ENCODE data around the gene EPOP.

EPOP gene

DNA sequence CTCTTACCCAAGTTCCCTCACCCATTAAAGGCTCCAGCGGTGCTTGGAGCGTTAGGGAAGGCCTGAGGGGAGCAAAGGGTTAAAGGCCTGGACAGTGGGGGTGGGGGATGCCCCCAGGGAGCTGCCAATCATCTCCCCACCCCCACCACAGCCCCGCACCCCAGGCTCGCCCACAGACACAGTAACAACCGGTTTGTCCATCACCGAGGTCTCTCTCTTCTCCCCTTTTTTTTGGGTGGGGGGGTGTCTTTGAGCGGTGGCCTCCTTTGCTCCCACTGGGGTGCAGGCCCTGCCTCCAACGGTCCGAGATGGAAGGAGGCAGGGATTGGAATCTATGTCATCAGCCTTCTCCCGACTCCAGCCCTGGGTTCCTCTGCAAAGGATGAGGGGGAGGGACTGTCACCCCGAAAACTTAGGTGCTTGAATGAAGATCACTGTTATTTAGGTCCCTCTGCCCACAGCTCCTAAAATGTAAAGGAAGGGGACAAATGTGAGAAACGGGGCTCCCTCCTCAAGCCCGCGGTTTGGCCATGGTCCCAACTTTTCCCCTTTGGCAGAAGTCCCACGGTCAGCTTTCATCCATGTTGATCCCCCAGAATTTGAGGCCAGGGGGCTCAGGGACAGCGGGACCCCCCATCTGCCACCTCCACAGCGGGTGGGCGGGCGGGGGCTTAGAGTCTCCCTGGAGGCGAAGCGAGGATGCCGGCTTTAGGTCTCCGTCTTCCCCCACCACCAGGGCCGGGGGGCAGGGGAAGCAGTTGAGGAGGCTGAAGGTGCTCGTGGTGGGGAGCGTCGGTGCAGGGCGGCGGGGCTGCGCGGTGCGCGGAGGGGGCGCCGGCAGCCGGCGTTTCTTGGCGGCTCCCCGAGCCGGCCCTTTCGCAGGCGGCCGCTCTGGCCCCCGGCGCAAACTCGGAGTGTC, 1.7 kb downstream of the EPOP start:
- peak overlapping the region; percentile 69 for H3K4me2 ChIP-seq (ENCODE audit: low read depth, low read length, poor library complexity, severe bottlenecking)
- no peaks in the 10 kb centered on the region for H3K27me3 ChIP-seq (ENCODE audit: low read length)

GRCh38 chr17:38671939-38672720, 2.6 kb downstream of the EPOP start:
- H3K9ac ChIP-seq (ENCODE audit: low read length): no peak overlapping the region
- no peaks in the 10 kb centered on the region for H3K27me3 ChIP-seq (ENCODE audit: low read length)
- no peaks in the 10 kb centered on the region for H4K20me1 ChIP-seq (ENCODE audit: low read depth, low read length)
- no peaks in the 10 kb centered on the region for H3K9me2 ChIP-seq (replicated peaks; ENCODE audit: insufficient read depth, low read length)
- no peak for TF ChIP-seq EZH2phosphoT487 (conservative IDR thresholded peaks at IDR 0.05; ENCODE audit: low read length)
- TF ChIP-seq, protein P1, sequence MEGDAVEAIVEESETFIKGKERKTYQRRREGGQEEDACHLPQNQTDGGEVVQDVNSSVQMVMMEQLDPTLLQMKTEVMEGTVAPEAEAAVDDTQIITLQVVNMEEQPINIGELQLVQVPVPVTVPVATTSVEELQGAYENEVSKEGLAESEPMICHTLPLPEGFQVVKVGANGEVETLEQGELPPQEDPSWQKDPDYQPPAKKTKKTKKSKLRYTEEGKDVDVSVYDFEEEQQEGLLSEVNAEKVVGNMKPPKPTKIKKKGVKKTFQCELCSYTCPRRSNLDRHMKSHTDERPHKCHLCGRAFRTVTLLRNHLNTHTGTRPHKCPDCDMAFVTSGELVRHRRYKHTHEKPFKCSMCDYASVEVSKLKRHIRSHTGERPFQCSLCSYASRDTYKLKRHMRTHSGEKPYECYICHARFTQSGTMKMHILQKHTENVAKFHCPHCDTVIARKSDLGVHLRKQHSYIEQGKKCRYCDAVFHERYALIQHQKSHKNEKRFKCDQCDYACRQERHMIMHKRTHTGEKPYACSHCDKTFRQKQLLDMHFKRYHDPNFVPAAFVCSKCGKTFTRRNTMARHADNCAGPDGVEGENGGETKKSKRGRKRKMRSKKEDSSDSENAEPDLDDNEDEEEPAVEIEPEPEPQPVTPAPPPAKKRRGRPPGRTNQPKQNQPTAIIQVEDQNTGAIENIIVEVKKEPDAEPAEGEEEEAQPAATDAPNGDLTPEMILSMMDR (IDR thresholded peaks at IDR 0.05; ENCODE audit: insufficient read depth, low read length, poor library complexity, severe bottlenecking): no peak
- H3K4me3 ChIP-seq (ENCODE audit: insufficient read depth, low read length, poor library complexity, severe bottlenecking): no peak overlapping the region
- peaks cover 4% of the 10 kb centered on the region; the same call in 1 of the 2 replicates for H3F3A ChIP-seq (ENCODE audit: insufficient read depth)
- no peaks in the 10 kb centered on the region for H3K36me3 ChIP-seq (ENCODE audit: low read length)
- H2AFZ ChIP-seq (ENCODE audit: low read depth, low read length, severe bottlenecking): no peak overlapping the region
- no peak overlapping the region for H3K27ac ChIP-seq (ENCODE audit: low read depth, low read length)
- H3K4me2 ChIP-seq (ENCODE audit: low read depth, low read length, poor library complexity, severe bottlenecking): no peak overlapping the region
- H3K79me2 ChIP-seq (ENCODE audit: insufficient read depth, low read length): no peaks in the 10 kb centered on the region
- no peaks in the 10 kb centered on the region for H3K9me3 ChIP-seq (ENCODE audit: insufficient read depth, low read length)

More for the DNA sequence above, 1.7 kb downstream of the EPOP start:
- Histone ChIP-seq H3K36me3 (ENCODE audit: low read length) (no peaks in the 10 kb centered on the region), H3K9me3 (ENCODE audit: insufficient read depth, low read length) (no peaks in the 10 kb centered on the region), H3F3A (ENCODE audit: insufficient read depth) (peaks cover 4% of the 10 kb centered on the region; the same call in 1 of the 2 replicates), H3K4me3 (ENCODE audit: insufficient read depth, low read length, poor library complexity, severe bottlenecking) (no peak overlapping the region), H4K20me1 (ENCODE audit: low read depth, low read length) (no peaks in the 10 kb centered on the region), H3K27ac (ENCODE audit: low read depth, low read length) (no peak overlapping the region), H3K9ac (ENCODE audit: low read length) (no peak overlapping the region), H2AFZ (ENCODE audit: low read depth, low read length, severe bottlenecking) (no peak overlapping the region), H3K9me2 (replicated peaks; ENCODE audit: insufficient read depth, low read length) (no peaks in the 10 kb centered on the region), H3K79me2 (ENCODE audit: insufficient read depth, low read length) (no peaks in the 10 kb centered on the region)
- TF ChIP-seq, protein P1 (IDR thresholded peaks at IDR 0.05; ENCODE audit: insufficient read depth, low read length, poor library complexity, severe bottlenecking): no peak
- TF ChIP-seq EZH2phosphoT487 (conservative IDR thresholded peaks at IDR 0.05; ENCODE audit: low read length): no peak

GRCh38 chr17:38669520-38669919, 5.2 kb downstream of the EPOP start:
- Histone ChIP-seq H3K4me3 (ENCODE audit: insufficient read depth, low read length, poor library complexity, severe bottlenecking) (no peak overlapping the region), H3K79me2 (ENCODE audit: insufficient read depth, low read length) (no peaks in the 10 kb centered on the region), H3K9me3 (ENCODE audit: insufficient read depth, low read length) (no peaks in the 10 kb centered on the region), H4K20me1 (ENCODE audit: low read depth, low read length) (no peaks in the 10 kb centered on the region), H3K9ac (ENCODE audit: low read length) (no peak overlapping the region), H3F3A (ENCODE audit: insufficient read depth) (no peaks in the 10 kb centered on the region), H3K27ac (ENCODE audit: low read depth, low read length) (no peak overlapping the region), H3K4me2 (ENCODE audit: low read depth, low read length, poor library complexity, severe bottlenecking) (no peak overlapping the region), H2AFZ (ENCODE audit: low read depth, low read length, severe bottlenecking) (no peak overlapping the region), H3K9me2 (replicated peaks; ENCODE audit: insufficient read depth, low read length) (no peaks in the 10 kb centered on the region), H3K36me3 (ENCODE audit: low read length) (no peaks in the 10 kb centered on the region), H3K27me3 (ENCODE audit: low read length) (no peaks in the 10 kb centered on the region)
- no peak for TF ChIP-seq EZH2phosphoT487 (conservative IDR thresholded peaks at IDR 0.05; ENCODE audit: low read length)
- TF ChIP-seq, protein P1 (IDR thresholded peaks at IDR 0.05; ENCODE audit: insufficient read depth, low read length, poor library complexity, severe bottlenecking): no peak
